WTC11 (cell line): Measurements from ENCODE around the gene PPP1R3F. TPM values are rescaled to one million over a fixed set of nuclear protein-coding genes. Genes with fewer than 3 reads are reported as not detected.

Experiments used
- ATAC-seq: fragments of 200-7000 bp; cut with Tn5 transposase; 2 replicates; pipeline ENCODE4 v1.10.0; 2021; ENCODE audit warnings: mild to moderate bottlenecking, moderate library complexity
- CTCF ChIA-PET: fragments of 300-600 bp; sonication (Branson Sonifier 250); formaldehyde crosslinking; loops from one replicate; lab custom pipeline; 2021; ENCODE audit warnings: antibody characterized with exemption; lab: Charles Lee
- POLR2A ChIA-PET: fragments of 350-600 bp; sonication (Branson Sonifier 250); formaldehyde crosslinking; loops from one replicate; lab custom pipeline; 2021; ENCODE audit warnings: antibody characterized with exemption; lab: Charles Lee
- DNase-seq: peaks from one replicate; pipeline ENCODE4 v3.0.0; 2021; ENCODE audit warnings: low spot score
- H3K27ac Mint-ChIP-seq: 2 replicates; pipeline ENCODE4 v1.8.0; 2021; ENCODE audit warnings: mixed read lengths
- H3K27me3 Mint-ChIP-seq: 2 replicates; pipeline ENCODE4 v1.8.0; 2021; ENCODE audit warnings: low read depth, mild to moderate bottlenecking, moderate library complexity, mixed read lengths
- H3K36me3 Mint-ChIP-seq: 2 replicates; pipeline ENCODE4 v1.8.0; 2021; ENCODE audit warnings: mixed read lengths
- H3K4me1 Mint-ChIP-seq: 2 replicates; pipeline ENCODE4 v1.8.0; 2022; ENCODE audit warnings: mixed read lengths
- H3K4me3 Mint-ChIP-seq: 2 replicates; pipeline ENCODE4 v1.8.0; 2021; ENCODE audit warnings: mild to moderate bottlenecking, moderate library complexity, mixed read lengths
- H3K9me3 Mint-ChIP-seq: 2 replicates; pipeline ENCODE4 v1.8.0; 2021; ENCODE audit warnings: mixed read lengths
- AR ChIP-seq: fragments of 250-450 bp; sonication (Bioruptor Pico); IDR thresholded peaks from 2 replicates; pipeline ENCODE4 v1.9.0; 2021; ENCODE audit warnings: mild to moderate bottlenecking
- ELF4 ChIP-seq: sonication (generic); formaldehyde crosslinking; IDR thresholded peaks from 2 replicates; pipeline ENCODE4 v1.8.1; 2022; ENCODE audit warnings: low read depth, mild to moderate bottlenecking, moderate library complexity, missing genetic modification reagents
- ESRRA ChIP-seq: sonication (generic); formaldehyde crosslinking; IDR thresholded peaks from 2 replicates; pipeline ENCODE4 v1.8.1; 2022; ENCODE audit warnings: mild to moderate bottlenecking, missing genetic modification reagents, borderline replicate concordance
- IRF2 ChIP-seq: sonication (generic); formaldehyde crosslinking; IDR thresholded peaks from 2 replicates; pipeline ENCODE4 v1.8.0; 2022; ENCODE audit warnings: low read depth, missing genetic modification reagents, borderline replicate concordance
- KAT7 ChIP-seq: sonication (generic); formaldehyde crosslinking; IDR thresholded peaks from 2 replicates; pipeline ENCODE4 v1.8.1; 2023; ENCODE audit warnings: missing genetic modification reagents, mild to moderate bottlenecking, borderline replicate concordance
- MAX ChIP-seq: sonication (generic); formaldehyde crosslinking; IDR thresholded peaks from 2 replicates; pipeline ENCODE4 v1.8.0; 2022; ENCODE audit warnings: mild to moderate bottlenecking, missing genetic modification reagents
- NFE2L1 ChIP-seq: sonication (generic); formaldehyde crosslinking; IDR thresholded peaks from 2 replicates; pipeline ENCODE4 v1.8.1; 2023; ENCODE audit warnings: missing genetic modification reagents
- NFYB ChIP-seq: sonication (generic); formaldehyde crosslinking; conservative IDR thresholded peaks from 2 replicates; pipeline ENCODE4 v1.8.0; 2022; ENCODE audit warnings: low read depth, missing genetic modification reagents
- OVOL2 ChIP-seq: fragments of 250-450 bp; sonication (Bioruptor Pico); IDR thresholded peaks from 2 replicates; pipeline ENCODE4 v1.9.0; 2021; ENCODE audit warnings: mild to moderate bottlenecking, borderline replicate concordance
- PREB ChIP-seq: sonication (generic); formaldehyde crosslinking; IDR thresholded peaks from 2 replicates; pipeline ENCODE4 v1.8.1; 2022; ENCODE audit warnings: mild to moderate bottlenecking, missing genetic modification reagents, moderate library complexity, borderline replicate concordance
- SP1 ChIP-seq: sonication (generic); formaldehyde crosslinking; conservative IDR thresholded peaks from 2 replicates; pipeline ENCODE4 v1.8.1; 2022; ENCODE audit warnings: missing genetic modification reagents
- TP53 ChIP-seq: sonication (generic); formaldehyde crosslinking; IDR thresholded peaks from 2 replicates; pipeline ENCODE4 v1.8.1; 2023; ENCODE audit warnings: mild to moderate bottlenecking, missing genetic modification reagents
- ZBTB43 ChIP-seq: sonication (generic); formaldehyde crosslinking; IDR thresholded peaks from 2 replicates; pipeline ENCODE4 v1.8.1; 2023; ENCODE audit warnings: mild to moderate bottlenecking, missing genetic modification reagents
- ZNF121 ChIP-seq: sonication (generic); formaldehyde crosslinking; IDR thresholded peaks from 2 replicates; pipeline ENCODE4 v1.8.0; 2023; ENCODE audit warnings: missing genetic modification reagents
- ZNF317 ChIP-seq: sonication (generic); formaldehyde crosslinking; IDR thresholded peaks from 2 replicates; pipeline ENCODE4 v1.8.1; 2023; ENCODE audit warnings: low read depth, mild to moderate bottlenecking, moderate library complexity, missing genetic modification reagents, borderline replicate concordance
- ZNF416 ChIP-seq: fragments of 250-450 bp; sonication (Bioruptor Pico); IDR thresholded peaks from 2 replicates; pipeline ENCODE4 v1.9.0; 2021; ENCODE audit warnings: mild to moderate bottlenecking, inconsistent platforms
- ZNF423 ChIP-seq: fragments of 250-450 bp; sonication (Bioruptor Pico); IDR thresholded peaks from 2 replicates; pipeline ENCODE4 v2.1.2; 2022; ENCODE audit warnings: mild to moderate bottlenecking, moderate library complexity
- ZNF425 ChIP-seq: fragments of 250-450 bp; sonication (Bioruptor Pico); conservative IDR thresholded peaks from 2 replicates; pipeline ENCODE4 v1.9.0; 2021; ENCODE audit warnings: mild to moderate bottlenecking
- total RNA-seq: library from RNA; stranded (reverse); gene quantifications from 3 replicates; pipeline ENCODE4 v1.2.3, GENCODE V29; 2021
- TF ChIP-seq, protein P1 (sequence below): sonication (generic); formaldehyde crosslinking; IDR thresholded peaks from 2 replicates; pipeline ENCODE4 v1.8.1; 2022; ENCODE audit warnings: low read depth, mild to moderate bottlenecking, moderate library complexity, missing genetic modification reagents, borderline replicate concordance
- TF ChIP-seq, protein P2 (sequence below): fragments of 250-450 bp; sonication (Bioruptor Pico); IDR thresholded peaks from 2 replicates; pipeline ENCODE4 v2.1.2; 2022; ENCODE audit warnings: mild to moderate bottlenecking, moderate library complexity
- TF ChIP-seq, protein P3 (sequence below): sonication (generic); formaldehyde crosslinking; IDR thresholded peaks from 2 replicates; pipeline ENCODE4 v1.8.0; 2023; ENCODE audit warnings: missing genetic modification reagents, mild to moderate bottlenecking, borderline replicate concordance

Gene PPP1R3F
- total RNA-seq, 1 experiment from 2014 or later: 7.0 TPM

- H3K36me3 Mint-ChIP-seq: no peaks in the 10 kb centered on the region
- no peak overlapping the region for H3K27ac Mint-ChIP-seq
- no peaks in the 10 kb centered on the region for H3K9me3 Mint-ChIP-seq
- no peak overlapping the region for H3K4me3 Mint-ChIP-seq
- H3K4me1 Mint-ChIP-seq: peaks cover 7% of the 10 kb centered on the region
- TF ChIP-seq ZNF121 (no peak), TP53 (CRISPR knock-in tag) (no peak), IRF2 (CRISPR knock-in tag) (no peak), ZNF425 (CRISPR knock-in tag) (no peak), SP1 (CRISPR knock-in tag) (no peak), ZBTB43 (no peak), ZNF416 (CRISPR knock-in tag) (no peak), ESRRA (no peak)
- TF ChIP-seq, protein P1, sequence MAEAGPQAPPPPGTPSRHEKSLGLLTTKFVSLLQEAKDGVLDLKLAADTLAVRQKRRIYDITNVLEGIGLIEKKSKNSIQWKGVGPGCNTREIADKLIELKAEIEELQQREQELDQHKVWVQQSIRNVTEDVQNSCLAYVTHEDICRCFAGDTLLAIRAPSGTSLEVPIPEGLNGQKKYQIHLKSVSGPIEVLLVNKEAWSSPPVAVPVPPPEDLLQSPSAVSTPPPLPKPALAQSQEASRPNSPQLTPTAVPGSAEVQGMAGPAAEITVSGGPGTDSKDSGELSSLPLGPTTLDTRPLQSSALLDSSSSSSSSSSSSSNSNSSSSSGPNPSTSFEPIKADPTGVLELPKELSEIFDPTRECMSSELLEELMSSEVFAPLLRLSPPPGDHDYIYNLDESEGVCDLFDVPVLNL (CRISPR knock-in tag): no peak
- TF ChIP-seq, protein P2, sequence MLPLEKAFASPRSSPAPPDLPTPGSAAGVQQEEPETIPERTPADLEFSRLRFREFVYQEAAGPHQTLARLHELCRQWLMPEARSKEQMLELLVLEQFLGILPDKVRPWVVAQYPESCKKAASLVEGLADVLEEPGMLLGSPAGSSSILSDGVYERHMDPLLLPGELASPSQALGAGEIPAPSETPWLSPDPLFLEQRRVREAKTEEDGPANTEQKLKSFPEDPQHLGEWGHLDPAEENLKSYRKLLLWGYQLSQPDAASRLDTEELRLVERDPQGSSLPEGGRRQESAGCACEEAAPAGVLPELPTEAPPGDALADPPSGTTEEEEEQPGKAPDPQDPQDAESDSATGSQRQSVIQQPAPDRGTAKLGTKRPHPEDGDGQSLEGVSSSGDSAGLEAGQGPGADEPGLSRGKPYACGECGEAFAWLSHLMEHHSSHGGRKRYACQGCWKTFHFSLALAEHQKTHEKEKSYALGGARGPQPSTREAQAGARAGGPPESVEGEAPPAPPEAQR: no peak
- TF ChIP-seq, all 79 proteins: peak for 0
- ATAC-seq: no peak
- ChIA-PET CTCF (interaction anchor here (0.6 to 1.1 kb wide), 2 partner anchors 71 to 77 kb away, joined by 3 to 6 read pairs; no protein-coding TSS in a partner anchor), POLR2A (no interaction called here)
- no peak for DNase-seq
- H3K27me3 Mint-ChIP-seq: peaks cover 2% of the 10 kb centered on the region; the same call in 1 of the 2 replicates
Measured at GRCh38 chrX:49263631-49264030, 6.0 kb upstream of the PPP1R3F start.

DNA sequence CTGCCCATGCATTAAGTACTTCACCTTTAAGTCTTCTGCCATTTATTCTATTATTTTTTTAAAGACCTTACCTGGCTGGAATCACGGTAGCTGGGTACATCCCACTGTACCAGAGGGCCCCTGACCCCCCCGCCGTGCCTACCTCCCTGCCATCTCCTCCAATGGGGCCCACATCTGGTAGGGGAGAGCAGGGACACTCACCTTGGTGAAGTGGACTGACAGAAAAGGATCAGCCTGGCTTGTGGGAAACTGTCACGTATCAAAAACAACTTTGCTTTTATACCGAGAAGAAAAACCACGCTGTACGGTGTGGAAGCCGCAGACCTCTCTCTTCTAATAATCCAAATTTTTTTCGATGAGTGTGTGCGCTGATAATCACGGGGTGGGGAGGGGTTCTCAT, 5.1 kb upstream of the PPP1R3F start, which contains the start of gene FOXP3:
TSS of gene FOXP3 (minus strand) at position 251 of the 400 bp plus-strand sequence. CDS start 6,205 bp downstream, outside the sequence.
- DNase-seq (no peak), ATAC-seq (no peak)
- Mint-ChIP-seq H3K36me3 (no peaks in the 10 kb centered on the region), H3K4me1 (peaks cover 7% of the 10 kb centered on the region), H3K4me3 (no peak within 1 kb of the TSS), H3K9me3 (no peaks in the 10 kb centered on the region), H3K27ac (no peak within 1 kb of the TSS), H3K27me3 (peaks cover 2% of the 10 kb centered on the region; the same call in 1 of the 2 replicates)
- ChIA-PET POLR2A (no interaction called here), CTCF (no interaction called here)
- TF ChIP-seq MAX: no peak
- no peak for TF ChIP-seq NFE2L1
- no peak for TF ChIP-seq ZNF317
- no peak for TF ChIP-seq ZNF423 (CRISPR knock-in tag)
- no peak for TF ChIP-seq ELF4 (CRISPR knock-in tag)
- no peak for TF ChIP-seq PREB (CRISPR knock-in tag)
- no peak for TF ChIP-seq KAT7 (CRISPR knock-in tag)
- TF ChIP-seq, protein P3, sequence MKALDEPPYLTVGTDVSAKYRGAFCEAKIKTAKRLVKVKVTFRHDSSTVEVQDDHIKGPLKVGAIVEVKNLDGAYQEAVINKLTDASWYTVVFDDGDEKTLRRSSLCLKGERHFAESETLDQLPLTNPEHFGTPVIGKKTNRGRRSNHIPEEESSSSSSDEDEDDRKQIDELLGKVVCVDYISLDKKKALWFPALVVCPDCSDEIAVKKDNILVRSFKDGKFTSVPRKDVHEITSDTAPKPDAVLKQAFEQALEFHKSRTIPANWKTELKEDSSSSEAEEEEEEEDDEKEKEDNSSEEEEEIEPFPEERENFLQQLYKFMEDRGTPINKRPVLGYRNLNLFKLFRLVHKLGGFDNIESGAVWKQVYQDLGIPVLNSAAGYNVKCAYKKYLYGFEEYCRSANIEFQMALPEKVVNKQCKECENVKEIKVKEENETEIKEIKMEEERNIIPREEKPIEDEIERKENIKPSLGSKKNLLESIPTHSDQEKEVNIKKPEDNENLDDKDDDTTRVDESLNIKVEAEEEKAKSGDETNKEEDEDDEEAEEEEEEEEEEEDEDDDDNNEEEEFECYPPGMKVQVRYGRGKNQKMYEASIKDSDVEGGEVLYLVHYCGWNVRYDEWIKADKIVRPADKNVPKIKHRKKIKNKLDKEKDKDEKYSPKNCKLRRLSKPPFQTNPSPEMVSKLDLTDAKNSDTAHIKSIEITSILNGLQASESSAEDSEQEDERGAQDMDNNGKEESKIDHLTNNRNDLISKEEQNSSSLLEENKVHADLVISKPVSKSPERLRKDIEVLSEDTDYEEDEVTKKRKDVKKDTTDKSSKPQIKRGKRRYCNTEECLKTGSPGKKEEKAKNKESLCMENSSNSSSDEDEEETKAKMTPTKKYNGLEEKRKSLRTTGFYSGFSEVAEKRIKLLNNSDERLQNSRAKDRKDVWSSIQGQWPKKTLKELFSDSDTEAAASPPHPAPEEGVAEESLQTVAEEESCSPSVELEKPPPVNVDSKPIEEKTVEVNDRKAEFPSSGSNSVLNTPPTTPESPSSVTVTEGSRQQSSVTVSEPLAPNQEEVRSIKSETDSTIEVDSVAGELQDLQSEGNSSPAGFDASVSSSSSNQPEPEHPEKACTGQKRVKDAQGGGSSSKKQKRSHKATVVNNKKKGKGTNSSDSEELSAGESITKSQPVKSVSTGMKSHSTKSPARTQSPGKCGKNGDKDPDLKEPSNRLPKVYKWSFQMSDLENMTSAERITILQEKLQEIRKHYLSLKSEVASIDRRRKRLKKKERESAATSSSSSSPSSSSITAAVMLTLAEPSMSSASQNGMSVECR (CRISPR knock-in tag): no peak
- TF ChIP-seq OVOL2 (CRISPR knock-in tag): no peak
- no peak for TF ChIP-seq NFYB (CRISPR knock-in tag)
- no peak for TF ChIP-seq AR
